22Rv1 (cell line): ENCODE results near the gene ICAM3.
"Not testable (repeated sequence)": the region's sequence is repeated elsewhere in the genome, so short reads cannot be mapped to it uniquely, and the experiment has no call there.

Source experiments
- H3K27ac ChIP-seq: fragments of 450-650 bp; 2 replicates; pipeline ENCODE4 v1.5.1; 2017
- ZFX ChIP-seq: fragments of 450-650 bp; IDR thresholded peaks from 2 replicates; pipeline ENCODE4 v1.6.1; 2017; ENCODE audit warnings: antibody characterized with exemption, borderline replicate concordance
- TF ChIP-seq, protein P1 (sequence below): fragments of 450-650 bp; IDR thresholded peaks from 2 replicates; pipeline ENCODE4 v1.5.1; 2017; ENCODE audit warnings: mild to moderate bottlenecking

The ICAM3 gene, protein sequence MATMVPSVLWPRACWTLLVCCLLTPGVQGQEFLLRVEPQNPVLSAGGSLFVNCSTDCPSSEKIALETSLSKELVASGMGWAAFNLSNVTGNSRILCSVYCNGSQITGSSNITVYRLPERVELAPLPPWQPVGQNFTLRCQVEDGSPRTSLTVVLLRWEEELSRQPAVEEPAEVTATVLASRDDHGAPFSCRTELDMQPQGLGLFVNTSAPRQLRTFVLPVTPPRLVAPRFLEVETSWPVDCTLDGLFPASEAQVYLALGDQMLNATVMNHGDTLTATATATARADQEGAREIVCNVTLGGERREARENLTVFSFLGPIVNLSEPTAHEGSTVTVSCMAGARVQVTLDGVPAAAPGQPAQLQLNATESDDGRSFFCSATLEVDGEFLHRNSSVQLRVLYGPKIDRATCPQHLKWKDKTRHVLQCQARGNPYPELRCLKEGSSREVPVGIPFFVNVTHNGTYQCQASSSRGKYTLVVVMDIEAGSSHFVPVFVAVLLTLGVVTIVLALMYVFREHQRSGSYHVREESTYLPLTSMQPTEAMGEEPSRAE

DNA sequence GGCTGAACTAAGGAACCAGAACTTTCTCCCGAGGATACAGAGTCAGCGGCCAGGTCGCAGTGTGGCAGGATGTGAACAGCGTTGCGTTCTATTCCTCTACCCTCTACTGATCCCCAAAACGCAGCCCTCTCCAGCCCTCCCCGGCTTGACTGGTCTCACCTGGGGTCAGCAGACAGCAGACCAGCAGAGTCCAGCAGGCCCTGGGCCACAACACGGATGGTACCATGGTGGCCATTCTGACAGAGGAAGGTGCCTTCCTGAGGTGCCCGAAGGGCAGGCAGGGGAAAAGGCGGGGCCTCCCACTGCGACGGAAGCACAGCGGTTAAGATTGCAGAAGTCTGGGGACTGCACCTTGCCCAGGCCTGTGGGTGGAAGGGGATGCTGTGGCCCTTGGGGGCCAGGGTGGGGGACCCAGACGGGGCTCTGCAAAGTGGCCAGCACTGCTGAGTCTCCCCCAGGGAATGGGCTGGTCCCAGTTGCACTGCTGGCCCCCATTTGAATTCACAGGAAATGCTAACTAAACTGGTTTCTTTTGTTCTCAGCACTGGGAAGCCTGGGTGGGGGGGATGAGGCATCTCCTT is at the start of gene ICAM3:
TSS of gene ICAM3 (minus strand) at position 245 of the 581 bp plus-strand sequence. CDS start at position 235, 10 bp downstream.
- no peak for TF ChIP-seq ZFX
- TF ChIP-seq, protein P1, sequence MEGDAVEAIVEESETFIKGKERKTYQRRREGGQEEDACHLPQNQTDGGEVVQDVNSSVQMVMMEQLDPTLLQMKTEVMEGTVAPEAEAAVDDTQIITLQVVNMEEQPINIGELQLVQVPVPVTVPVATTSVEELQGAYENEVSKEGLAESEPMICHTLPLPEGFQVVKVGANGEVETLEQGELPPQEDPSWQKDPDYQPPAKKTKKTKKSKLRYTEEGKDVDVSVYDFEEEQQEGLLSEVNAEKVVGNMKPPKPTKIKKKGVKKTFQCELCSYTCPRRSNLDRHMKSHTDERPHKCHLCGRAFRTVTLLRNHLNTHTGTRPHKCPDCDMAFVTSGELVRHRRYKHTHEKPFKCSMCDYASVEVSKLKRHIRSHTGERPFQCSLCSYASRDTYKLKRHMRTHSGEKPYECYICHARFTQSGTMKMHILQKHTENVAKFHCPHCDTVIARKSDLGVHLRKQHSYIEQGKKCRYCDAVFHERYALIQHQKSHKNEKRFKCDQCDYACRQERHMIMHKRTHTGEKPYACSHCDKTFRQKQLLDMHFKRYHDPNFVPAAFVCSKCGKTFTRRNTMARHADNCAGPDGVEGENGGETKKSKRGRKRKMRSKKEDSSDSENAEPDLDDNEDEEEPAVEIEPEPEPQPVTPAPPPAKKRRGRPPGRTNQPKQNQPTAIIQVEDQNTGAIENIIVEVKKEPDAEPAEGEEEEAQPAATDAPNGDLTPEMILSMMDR, result no peak
- no peak within 1 kb of the TSS for H3K27ac ChIP-seq

DNA sequence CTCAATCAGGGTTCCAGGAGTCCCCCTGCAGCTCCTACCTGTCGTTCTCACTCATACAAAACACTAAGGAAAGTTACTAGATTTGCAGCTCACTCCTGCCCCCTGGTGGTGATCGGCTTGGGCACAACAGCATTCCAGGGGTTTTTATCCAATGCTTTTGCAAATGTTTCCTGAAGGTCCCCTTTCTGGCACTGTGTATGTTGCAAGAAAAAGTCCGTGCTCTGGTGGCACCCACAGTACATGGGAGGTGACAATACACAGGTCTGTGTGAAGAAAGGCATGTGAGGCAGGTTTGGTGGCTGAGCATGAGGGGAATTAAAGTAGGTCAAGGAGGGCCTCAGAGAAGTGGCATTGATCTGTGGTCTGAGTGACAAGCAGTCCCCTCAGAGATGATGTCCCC is 49.5 kb upstream of the ICAM3 start:
- no peak overlapping the region for H3K27ac ChIP-seq

DNA sequence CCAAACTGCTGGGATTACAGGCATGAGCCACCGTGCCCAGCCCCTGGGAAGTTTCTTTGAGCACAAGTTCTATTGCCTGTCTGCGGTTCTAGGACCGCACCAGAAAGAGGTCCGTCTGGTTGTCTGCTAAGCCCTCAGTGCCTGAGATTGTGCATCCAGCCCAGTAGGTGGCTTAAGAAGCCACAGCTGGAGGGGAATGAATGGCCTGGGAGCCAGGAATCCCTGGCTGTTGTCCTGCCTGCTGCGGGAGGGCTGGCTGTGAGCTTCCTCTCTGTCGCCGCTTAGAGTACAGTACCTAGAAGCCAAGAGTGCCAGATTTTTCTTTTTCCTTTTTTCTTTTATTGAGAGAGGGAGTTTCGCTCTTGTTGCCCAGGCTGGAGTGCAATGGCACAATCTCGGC is 45.2 kb upstream of the ICAM3 start:
- H3K27ac ChIP-seq, result no peak overlapping the region
- TF ChIP-seq, protein P1, result no peak
- TF ChIP-seq ZFX, result no peak

More for the DNA sequence above, 49.5 kb upstream of the ICAM3 start:
- TF ChIP-seq ZFX, result no peak
- TF ChIP-seq, protein P1, result peak; percentile 89

DNA sequence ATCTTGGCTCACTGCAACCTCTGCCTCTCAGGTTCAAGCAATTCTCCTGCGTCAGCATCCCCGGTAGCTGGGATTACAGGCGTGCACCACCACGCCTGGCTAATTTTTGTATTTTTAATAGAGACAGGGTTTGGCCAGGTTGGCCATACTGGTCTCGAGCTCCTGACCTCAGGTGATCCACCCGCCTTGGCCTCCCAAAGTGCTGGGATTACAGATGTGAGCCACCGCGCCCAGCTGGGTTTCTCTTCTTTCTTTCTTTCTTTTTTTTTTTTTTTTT is 43.7 kb upstream of the ICAM3 start:
- H3K27ac ChIP-seq, result not testable (repeated sequence)

DNA sequence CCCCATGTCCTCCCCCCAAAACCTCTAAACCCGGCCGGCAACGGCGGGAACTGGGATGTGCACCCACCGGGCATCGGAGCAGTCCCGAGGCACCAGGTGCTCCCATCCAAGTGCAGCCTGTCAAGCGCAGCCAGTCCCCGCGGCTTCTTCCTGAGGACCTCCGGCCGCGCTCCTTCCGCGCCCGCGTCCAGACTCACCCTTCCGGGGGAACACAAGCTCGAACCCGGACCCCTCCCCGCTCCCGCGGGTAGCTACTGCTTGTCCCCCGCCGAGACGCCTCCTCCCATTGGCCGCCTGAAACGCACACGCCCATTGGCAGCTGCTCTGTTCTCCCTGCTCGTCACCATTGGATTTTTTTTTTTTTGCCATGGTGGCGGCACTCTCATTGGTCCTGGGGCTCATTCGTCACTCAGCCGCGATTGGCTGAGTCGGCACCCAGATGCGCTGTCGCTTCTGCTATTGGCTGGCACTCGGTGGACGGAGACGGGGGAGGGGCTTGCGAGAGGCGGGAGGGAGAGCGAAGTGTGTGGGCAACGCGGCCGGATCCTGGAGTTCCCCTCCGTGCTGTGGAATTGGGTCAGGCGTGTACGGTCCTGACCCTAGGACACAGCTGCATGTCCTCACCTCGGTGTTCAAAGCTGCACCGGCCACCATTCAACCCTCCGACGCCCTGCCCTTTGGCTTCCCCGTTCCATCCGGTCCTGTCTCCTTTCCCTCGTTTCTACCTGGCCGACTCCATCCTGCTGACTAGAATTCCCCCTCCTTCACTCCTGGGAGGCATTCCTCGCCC is 41.1 kb upstream of the ICAM3 start, which contains the start of gene TYK2:
TSS of gene TYK2 (minus strand) at position 260 of the 790 bp plus-strand sequence. CDS start 2,166 bp downstream, outside the sequence.
- no peak for TF ChIP-seq ZFX
- TF ChIP-seq, protein P1, result no peak
- H3K27ac ChIP-seq, result peak within 1 kb of the TSS; percentile 85

DNA sequence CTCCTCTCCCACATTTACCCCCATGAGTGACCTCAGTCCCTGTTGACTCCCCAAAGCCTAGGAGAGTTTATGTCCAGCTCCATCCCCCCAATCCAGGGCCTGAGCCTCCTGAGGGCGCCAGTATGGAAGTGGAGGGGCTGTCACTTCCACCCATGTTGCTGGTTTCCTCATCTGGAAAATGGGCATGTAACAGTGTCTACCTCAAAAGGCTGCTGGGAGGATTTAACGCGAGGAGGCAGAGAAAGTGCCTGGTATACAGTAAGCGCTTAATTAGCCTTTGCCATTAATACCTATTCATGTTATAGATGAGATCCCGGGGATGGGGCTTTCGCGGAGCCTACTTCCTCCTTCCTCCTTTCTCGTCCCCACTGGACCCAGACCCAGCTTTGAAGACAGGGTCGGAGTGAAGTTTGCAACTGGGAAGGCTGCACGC is 40.5 kb upstream of the ICAM3 start:
- peak overlapping the region; percentile 85 for H3K27ac ChIP-seq
- TF ChIP-seq, protein P1, result no peak
- no peak for TF ChIP-seq ZFX

DNA sequence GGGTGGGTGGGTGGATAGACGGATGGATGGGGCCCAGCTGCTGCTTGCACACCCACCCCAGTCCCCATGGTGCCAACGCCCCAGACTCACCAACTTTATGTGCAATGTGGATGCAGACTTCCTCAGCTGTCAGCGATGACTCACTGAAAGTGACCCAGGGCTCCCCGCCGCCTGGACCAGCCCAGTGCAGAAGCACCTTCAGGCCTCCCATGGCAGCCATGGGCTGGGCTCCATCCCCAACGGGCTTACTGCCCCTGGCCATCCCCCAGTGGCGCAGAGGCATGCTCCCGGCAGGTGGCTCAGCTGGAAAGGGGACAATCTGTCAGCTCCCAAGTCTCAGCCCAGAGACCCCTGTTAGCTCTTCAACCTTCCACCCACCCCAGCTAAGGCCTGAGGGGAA is 38.7 kb upstream of the ICAM3 start:
- TF ChIP-seq, protein P1, result no peak
- TF ChIP-seq ZFX, result no peak
- no peak overlapping the region for H3K27ac ChIP-seq

DNA sequence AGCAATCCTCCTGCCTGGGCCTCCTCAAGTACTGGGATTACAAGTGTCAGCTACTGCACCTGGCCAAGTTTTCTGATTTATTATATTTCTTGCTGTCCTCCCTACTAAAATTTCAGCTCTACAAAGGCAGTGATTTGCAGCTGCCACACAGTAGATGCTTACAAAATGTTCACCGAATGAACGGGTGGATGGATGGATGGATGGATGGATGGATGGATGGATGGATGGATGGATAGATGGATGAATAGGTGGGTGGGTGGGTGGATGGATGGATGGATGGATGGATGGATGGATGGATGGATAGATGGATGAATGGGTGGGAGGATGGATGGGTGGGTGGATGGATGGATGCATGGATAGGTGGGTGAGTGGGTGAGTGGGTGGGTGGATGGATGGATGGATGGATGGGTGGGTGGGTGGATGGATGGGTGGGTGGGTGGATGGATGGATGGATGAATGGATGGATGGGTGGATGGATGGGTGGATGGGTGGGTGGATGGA is 37.8 kb upstream of the ICAM3 start:
- not testable (repeated sequence) for H3K27ac ChIP-seq
